ENCODE data around the gene GPR78. TPM values are rescaled to one million over a fixed set of nuclear protein-coding genes. Genes with fewer than 3 reads are reported as not detected.

GPR78 gene
- total and polyA plus RNA-seq, 2 of the 4 experiments (the other 2 are of a cell fraction) = under 0.01 to 0.10 TPM

DNA sequence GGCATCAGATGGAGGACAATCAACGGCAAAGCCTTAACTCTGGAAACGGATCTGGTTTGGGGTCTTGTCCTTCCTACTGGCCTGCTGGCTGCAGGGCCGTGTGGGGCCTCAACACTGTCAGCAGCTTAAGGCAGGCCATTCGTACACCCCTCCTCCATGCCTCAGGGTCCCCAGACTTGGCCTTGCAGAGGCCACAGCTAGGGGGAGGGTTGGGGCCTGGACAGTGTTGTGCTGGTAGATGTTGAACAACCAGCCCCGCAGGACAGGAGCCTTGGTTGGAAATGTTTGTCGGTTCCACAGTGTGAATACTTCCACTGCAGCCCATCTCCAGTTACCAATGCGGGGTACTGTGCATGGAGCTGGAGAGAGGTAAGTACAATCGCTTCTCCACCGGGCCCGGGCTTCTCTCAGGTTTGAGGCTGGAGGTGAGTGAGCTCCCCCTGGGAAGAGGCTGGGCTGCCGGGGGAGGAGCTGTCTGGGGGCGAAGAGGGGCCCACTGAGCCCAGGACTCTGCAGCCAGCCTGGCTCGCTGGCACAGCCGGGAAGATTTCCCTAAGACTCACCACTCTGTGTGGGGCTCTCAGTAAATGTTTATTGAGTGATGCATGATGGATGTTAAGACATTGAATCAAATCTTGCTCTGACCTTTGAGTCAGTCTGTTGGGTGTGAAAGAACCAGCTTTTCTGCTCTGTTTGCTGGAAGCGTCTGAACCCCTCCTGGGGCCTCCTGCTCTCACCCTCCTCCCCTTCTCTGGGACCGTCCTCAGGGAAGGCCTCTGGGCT, 19.7 kb upstream of the GPR78 start:
- Histone ChIP-seq H3K36me3 (ENCODE audit: control insufficient read depth, insufficient read depth, low read length) (no peaks in the 10 kb centered on the region), H3K9me3 (ENCODE audit: control insufficient read depth, insufficient read depth, low read length) (no peaks in the 10 kb centered on the region), H3K9me1 (ENCODE audit: insufficient read depth, low read length) (peaks cover 4% of the 10 kb centered on the region; the same call in 1 of the 2 replicates), H4K20me1 (ENCODE audit: insufficient read depth, low read length) (no peaks in the 10 kb centered on the region), H2AK5ac (ENCODE audit: low read depth, low read length) (no peak overlapping the region), H2AFZ (replicated peaks; ENCODE audit: low read length, poor library complexity) (no peak overlapping the region), H3K4me1 (ENCODE audit: control insufficient read depth, insufficient read depth, low read length) (peaks cover 4% of the 10 kb centered on the region; the same call in 1 of the 2 replicates), H4K5ac (ENCODE audit: low read depth, low read length) (no peak overlapping the region), H3K4me3 (ENCODE audit: insufficient read depth, low read depth, low read length) (no peak overlapping the region), H2AK9ac (replicated peaks; ENCODE audit: low read depth, low read length, poor library complexity) (no peak overlapping the region), H2BK20ac (ENCODE audit: low read depth, low read length) (no peak overlapping the region), H3K56ac (ENCODE audit: extremely low read depth, insufficient read depth, low read length) (no peak overlapping the region), H3K18ac (ENCODE audit: low read depth, low read length) (no peak overlapping the region; the same call in 1 of the 2 replicates), H3K79me1 (ENCODE audit: low read depth in 1 of 2, low read length in 2 of 2) (no peaks in the 10 kb centered on the region), H4K8ac (ENCODE audit: low read depth in 2 of 2, low read length in 2 of 2) (no peak overlapping the region), H2BK120ac (ENCODE audit: low read depth, low read length) (no peak overlapping the region), H3K23ac (ENCODE audit: low read depth, low read length) (no peak overlapping the region), H3K4me2 (ENCODE audit: low read depth, low read length) (peak overlapping the region; percentile 32; the same call in 1 of the 2 replicates), H3K27me3 (ENCODE audit: control insufficient read depth, insufficient read depth, low read length) (no peaks in the 10 kb centered on the region), H3K14ac (replicated peaks; ENCODE audit: low read depth, low read length) (no peak overlapping the region), H3K4ac (ENCODE audit: low read depth, low read length) (no peak overlapping the region), H3K27ac (ENCODE audit: insufficient read depth, low read length) (no peak overlapping the region), H4K91ac (ENCODE audit: insufficient read depth, low read depth, low read length) (no peak overlapping the region), H2BK5ac (ENCODE audit: low read depth, low read length, poor library complexity, severe bottlenecking) (no peak overlapping the region), H3K9ac (ENCODE audit: low read depth, low read length) (no peak overlapping the region), H2BK15ac (ENCODE audit: low read depth, low read length) (no peak overlapping the region)
- in situ Hi-C loops (cut with MboI; ENCODE audit: low sequenced_read_pairs) (no loop called here), intact Hi-C loops (cut with micrococcal nuclease) (no loop called here), dilution Hi-C loops (cut with HindIII; ENCODE audit: low sequenced_read_pairs, unreplicated experiment) (no loop called here)
- ChIA-PET POLR2A (ENCODE audit: unreplicated experiment) (no interaction called here), CTCF (no interaction called here)
- TF ChIP-seq CHD1 (IDR thresholded peaks at IDR 0.05; ENCODE audit: low read depth, low read length) (no peak), FOS (IDR thresholded peaks at IDR 0.05; ENCODE audit: low read depth, low read length) (no peak), MXI1 (IDR thresholded peaks at IDR 0.05; ENCODE audit: borderline replicate concordance, low read depth, low read length) (no peak), SMC3 (IDR thresholded peaks at IDR 0.05; ENCODE audit: low read depth, low read length) (no peak), RFX5 (IDR thresholded peaks at IDR 0.05; ENCODE audit: low read depth, low read length) (no peak), POLR2A (IDR thresholded peaks at IDR 0.05; ENCODE audit: low read depth, low read length) (no peak)
- no TSS peak for BruUV-seq (replicated peaks)
- ATAC-seq (ENCODE audit: low read depth) (peak; percentile 57), DNase-seq (no peak)
- WGBS, 2 experiments (ENCODE audit: extremely low coverage in 2 of 2, insufficient read length in 1 of 2) = 77% methylated on average over 2 of the region's 16 CpGs; no CpG with 5 or more reads in 1 of the 2 experiments

Data from IMR-90 (cell line).